IMR-90 (cell line): ENCODE data around the gene AKT3. TPM values are rescaled to one million over a fixed set of nuclear protein-coding genes. Genes with fewer than 3 reads are reported as not detected.

Experiments used
- ATAC-seq: fragments of 200-7000 bp; cut with Tn5 transposase; 2 replicates; pipeline ENCODE4 v1.9.1; 2020; ENCODE audit warnings: low read depth, mild to moderate bottlenecking, moderate library complexity
- BruUV-seq: library from RNA; stranded (reverse); fragments of 400-500 nt; replicated peaks from 2 replicates; lab custom pipeline; 2021; lab: Mats Ljungman, UMichigan
- CTCF ChIA-PET: fragments of 300-600 bp; formaldehyde crosslinking; extraction: SDS; loops from one replicate; lab custom pipeline; 2021; ENCODE audit warnings: antibody characterized with exemption; lab: Yijun Ruan, JAX
- POLR2A ChIA-PET: fragments of 300-600 bp; sonication (Branson Sonifier 250); formaldehyde crosslinking; loops from one replicate; lab custom pipeline; 2022; ENCODE audit warnings: antibody characterized with exemption; ENCODE audit not compliant: unreplicated experiment; lab: Charles Lee
- DNase-seq: peaks from one replicate; pipeline ENCODE4 v3.0.0; 2013
- H2AFZ ChIP-seq: replicated peaks from 2 replicates; pipeline ENCODE3; 2013; ENCODE audit warnings: low read length, mild to moderate bottlenecking; ENCODE audit not compliant: poor library complexity
- H2AK5ac ChIP-seq: 2 replicates; pipeline ENCODE4 v1.6.1; 2013; ENCODE audit warnings: low read depth, low read length, inconsistent platforms
- H2AK9ac ChIP-seq: replicated peaks from 2 replicates; pipeline ENCODE3; 2013; ENCODE audit warnings: mild to moderate bottlenecking, low read depth, low read length, moderate library complexity; ENCODE audit not compliant: poor library complexity
- H2BK120ac ChIP-seq: 2 replicates; pipeline ENCODE4 v1.6.1; 2013; ENCODE audit warnings: low read depth, low read length, inconsistent platforms
- H2BK15ac ChIP-seq: 3 replicates; pipeline ENCODE4 v1.6.1; 2013; ENCODE audit warnings: low read depth, low read length, inconsistent platforms
- H2BK20ac ChIP-seq: 2 replicates; pipeline ENCODE4 v1.6.1; 2013; ENCODE audit warnings: low read depth, mild to moderate bottlenecking, inconsistent platforms, low read length, moderate library complexity
- H2BK5ac ChIP-seq: 2 replicates; pipeline ENCODE4 v1.6.1; 2013; ENCODE audit warnings: mild to moderate bottlenecking, low read depth, low read length, inconsistent platforms; ENCODE audit not compliant: poor library complexity, severe bottlenecking
- H3K14ac ChIP-seq: replicated peaks from 2 replicates; pipeline ENCODE4 v1.6.1; 2013; ENCODE audit warnings: low read depth, low read length, inconsistent platforms
- H3K18ac ChIP-seq: 2 replicates; pipeline ENCODE4 v1.6.1; 2013; ENCODE audit warnings: low read depth, low read length, control low read depth
- H3K23ac ChIP-seq: 2 replicates; pipeline ENCODE4 v1.6.1; 2013; ENCODE audit warnings: low read depth, low read length, inconsistent platforms
- H3K27ac ChIP-seq: 2 replicates; pipeline ENCODE4 v1.5.1; 2013; ENCODE audit warnings: mild to moderate bottlenecking, control low read depth, low read length; ENCODE audit not compliant: insufficient read depth
- H3K27me3 ChIP-seq: 2 replicates; pipeline ENCODE4 v1.6.1; 2013; ENCODE audit warnings: low read length; ENCODE audit not compliant: control insufficient read depth, insufficient read depth
- H3K36me3 ChIP-seq: 2 replicates; pipeline ENCODE4 v1.6.1; 2013; ENCODE audit warnings: low read length, mixed read lengths; ENCODE audit not compliant: control insufficient read depth, insufficient read depth
- H3K4ac ChIP-seq: 2 replicates; pipeline ENCODE4 v1.6.1; 2013; ENCODE audit warnings: low read depth, low read length, inconsistent platforms
- H3K4me1 ChIP-seq: 2 replicates; pipeline ENCODE4 v1.6.1; 2013; ENCODE audit warnings: low read length, mixed read lengths; ENCODE audit not compliant: control insufficient read depth, insufficient read depth
- H3K4me2 ChIP-seq: 2 replicates; pipeline ENCODE4 v1.6.1; 2013; ENCODE audit warnings: low read depth, mild to moderate bottlenecking, control low read depth, low read length, moderate library complexity
- H3K4me3 ChIP-seq: 2 replicates; pipeline ENCODE4 v1.5.1; 2013; ENCODE audit warnings: low read depth, mild to moderate bottlenecking, control low read depth, low read length, moderate library complexity; ENCODE audit not compliant: insufficient read depth
- H3K56ac ChIP-seq: 2 replicates; pipeline ENCODE4 v1.6.1; 2013; ENCODE audit warnings: low read length, inconsistent platforms; ENCODE audit not compliant: insufficient read depth; ENCODE audit errors: extremely low read depth
- H3K79me1 ChIP-seq, 2 experiments: 2 replicates each; pipeline ENCODE4 v1.6.1; 2013; ENCODE audit warnings: low read length in 2 of 2, inconsistent platforms in 1 of 2, low read depth in 1 of 2
- H3K9ac ChIP-seq: 2 replicates; pipeline ENCODE4 v1.6.1; 2013; ENCODE audit warnings: low read depth, low read length, control low read depth
- H3K9me1 ChIP-seq: 2 replicates; pipeline ENCODE4 v1.6.1; 2013; ENCODE audit warnings: low read length, inconsistent platforms; ENCODE audit not compliant: insufficient read depth
- H3K9me3 ChIP-seq: 2 replicates; pipeline ENCODE4 v1.6.1; 2013; ENCODE audit warnings: low read length; ENCODE audit not compliant: control insufficient read depth, insufficient read depth
- H4K20me1 ChIP-seq: 2 replicates; pipeline ENCODE4 v1.6.1; 2013; ENCODE audit warnings: low read length, inconsistent platforms; ENCODE audit not compliant: insufficient read depth
- H4K5ac ChIP-seq: 2 replicates; pipeline ENCODE4 v1.6.1; 2013; ENCODE audit warnings: mild to moderate bottlenecking, low read depth, low read length, control low read depth
- H4K8ac ChIP-seq, 2 experiments: 2 replicates each; pipeline ENCODE4 v1.6.1; 2013; ENCODE audit warnings: low read depth in 2 of 2, low read length in 2 of 2, control low read depth in 1 of 2, inconsistent platforms in 1 of 2
- H4K91ac ChIP-seq: 2 replicates; pipeline ENCODE4 v1.6.1; 2013; ENCODE audit warnings: low read depth, low read length, inconsistent platforms; ENCODE audit not compliant: insufficient read depth
- BHLHE40 ChIP-seq: fragments of 150-350 bp; IDR thresholded peaks from 2 replicates; pipeline ENCODE4 v1.6.1; 2016; ENCODE audit warnings: mild to moderate bottlenecking, low read depth, low read length
- CEBPB ChIP-seq: IDR thresholded peaks from 2 replicates; pipeline ENCODE4 v1.6.1; 2012; ENCODE audit warnings: low read depth, low read length, improper control_type of control experiment
- MAFK ChIP-seq: IDR thresholded peaks from 2 replicates; pipeline ENCODE4 v1.6.1; 2012; ENCODE audit warnings: low read depth, low read length, improper control_type of control experiment
- RAD21 ChIP-seq: IDR thresholded peaks from 2 replicates; pipeline ENCODE4 v1.6.1; 2012; ENCODE audit warnings: low read length, improper control_type of control experiment
- SMC3 ChIP-seq: fragments of 150-350 bp; IDR thresholded peaks from 2 replicates; pipeline ENCODE4 v1.6.1; 2016; ENCODE audit warnings: low read depth, mild to moderate bottlenecking, antibody characterized with exemption, low read length, moderate library complexity
- WGBS, 2 experiments: methylation state at CpG; one replicate each; pipeline versions ENCODE4 v1.1.5 to v1.1.7; 2013; ENCODE audit warnings: missing lambda C conversion rate in 2 of 2; ENCODE audit not compliant: insufficient read length in 1 of 2; ENCODE audit errors: extremely low coverage in 2 of 2; 5-methylcytosine and 5-hydroxymethylcytosine counted together
- dilution Hi-C: fragments of 300-500 bp; cut with HindIII; formaldehyde crosslinking; loops from one replicate; pipeline ENCODE4 v1.14.3; 2018; ENCODE audit warnings: low sequenced_read_pairs; ENCODE audit not compliant: unreplicated experiment
- in situ Hi-C: fragments of 300-500 bp; cut with MboI; formaldehyde crosslinking; loops from 3 replicates; pipeline ENCODE4 v1.14.3; 2019; ENCODE audit warnings: low sequenced_read_pairs, inconsistent platforms, mixed read lengths
- intact Hi-C: fragments of 100-400 bp; cut with micrococcal nuclease; formaldehyde crosslinking; loops from 2 replicates; pipeline ENCODE4 v1.10.0; 2022
- polyA plus RNA-seq, 3 experiments: library from polyadenylated mRNA; depleted of rRNA; stranded (reverse); fragments of >200 nt; gene quantifications; 2 replicates each; pipeline ENCODE4 v1.2.3, GENCODE V29; 2012; ENCODE audit warnings: low replicate concordance in 1 of 3
- total RNA-seq: library from RNA; depleted of rRNA; stranded (reverse); fragments of >200 nt; gene quantifications from 2 replicates; pipeline ENCODE4 v1.2.3, GENCODE V29; 2012
- TF ChIP-seq, protein P1 (sequence below): fragments of 150-350 bp; IDR thresholded peaks from 2 replicates; pipeline ENCODE4 v1.6.1; 2016; ENCODE audit warnings: low read depth, mild to moderate bottlenecking, low read length, moderate library complexity, borderline replicate concordance
- TF ChIP-seq, protein P2 (sequence below): conservative IDR thresholded peaks from 2 replicates; pipeline ENCODE4 v1.5.1; 2012; ENCODE audit warnings: mild to moderate bottlenecking, low read depth, low read length, improper control_type of control experiment

The AKT3 gene
- total and polyA plus RNA-seq, 2 of the 4 experiments (the other 2 are of a cell fraction): 15.2 to 19.4 TPM

DNA sequence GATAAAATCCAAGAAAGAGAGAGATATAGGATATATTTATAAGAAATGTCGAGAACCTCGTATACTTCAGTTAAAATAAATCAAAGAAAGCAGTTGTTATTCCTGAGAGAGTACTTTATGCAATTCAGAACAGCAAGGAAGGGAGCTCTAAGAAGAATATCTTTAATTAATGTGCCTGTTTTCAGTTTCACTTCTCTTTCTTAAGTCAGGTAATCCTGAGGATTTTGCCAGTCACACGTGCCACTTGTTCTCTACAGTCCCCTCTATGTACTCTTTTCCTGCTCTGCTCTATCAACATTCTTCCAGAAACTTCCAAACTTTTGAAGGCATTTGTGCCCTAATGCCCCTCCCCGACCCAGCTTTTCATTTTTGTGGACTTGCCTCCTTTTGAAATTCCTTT lies 211.9 kb downstream of the AKT3 start:
- Histone ChIP-seq H2AK5ac (no peak overlapping the region), H4K8ac (no peak overlapping the region), H4K20me1 (no peaks in the 10 kb centered on the region), H3K4me2 (no peak overlapping the region), H3K9me1 (no peaks in the 10 kb centered on the region), H3K18ac (no peak overlapping the region), H2AK9ac (no peak overlapping the region), H3K79me1 (peaks cover 5 to 16% of the 10 kb centered on the region in 2 experiments; a peak in 1 of 4 replicates), H3K4ac (no peak overlapping the region), H3K14ac (no peak overlapping the region), H3K9ac (no peak overlapping the region), H3K4me3 (no peak overlapping the region), H3K36me3 (peaks cover 7% of the 10 kb centered on the region), H4K5ac (no peak overlapping the region), H3K56ac (no peak overlapping the region), H4K91ac (no peak overlapping the region), H3K23ac (no peak overlapping the region), H3K9me3 (no peaks in the 10 kb centered on the region), H3K4me1 (no peaks in the 10 kb centered on the region), H2BK5ac (no peak overlapping the region), H3K27ac (no peak overlapping the region), H3K27me3 (no peaks in the 10 kb centered on the region), H2BK120ac (no peak overlapping the region), H2BK15ac (no peak overlapping the region), H2AFZ (no peak overlapping the region), H2BK20ac (no peak overlapping the region)
- intact Hi-C loops (no loop called here), dilution Hi-C loops (no loop called here), in situ Hi-C loops (no loop called here)
- TF ChIP-seq MAFK: no peak
- no peak for TF ChIP-seq RAD21
- TF ChIP-seq SMC3: no peak
- no peak for TF ChIP-seq CEBPB
- TF ChIP-seq, protein P1, sequence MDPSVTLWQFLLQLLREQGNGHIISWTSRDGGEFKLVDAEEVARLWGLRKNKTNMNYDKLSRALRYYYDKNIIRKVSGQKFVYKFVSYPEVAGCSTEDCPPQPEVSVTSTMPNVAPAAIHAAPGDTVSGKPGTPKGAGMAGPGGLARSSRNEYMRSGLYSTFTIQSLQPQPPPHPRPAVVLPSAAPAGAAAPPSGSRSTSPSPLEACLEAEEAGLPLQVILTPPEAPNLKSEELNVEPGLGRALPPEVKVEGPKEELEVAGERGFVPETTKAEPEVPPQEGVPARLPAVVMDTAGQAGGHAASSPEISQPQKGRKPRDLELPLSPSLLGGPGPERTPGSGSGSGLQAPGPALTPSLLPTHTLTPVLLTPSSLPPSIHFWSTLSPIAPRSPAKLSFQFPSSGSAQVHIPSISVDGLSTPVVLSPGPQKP: no peak
- no peak for TF ChIP-seq BHLHE40
- TF ChIP-seq, protein P2, sequence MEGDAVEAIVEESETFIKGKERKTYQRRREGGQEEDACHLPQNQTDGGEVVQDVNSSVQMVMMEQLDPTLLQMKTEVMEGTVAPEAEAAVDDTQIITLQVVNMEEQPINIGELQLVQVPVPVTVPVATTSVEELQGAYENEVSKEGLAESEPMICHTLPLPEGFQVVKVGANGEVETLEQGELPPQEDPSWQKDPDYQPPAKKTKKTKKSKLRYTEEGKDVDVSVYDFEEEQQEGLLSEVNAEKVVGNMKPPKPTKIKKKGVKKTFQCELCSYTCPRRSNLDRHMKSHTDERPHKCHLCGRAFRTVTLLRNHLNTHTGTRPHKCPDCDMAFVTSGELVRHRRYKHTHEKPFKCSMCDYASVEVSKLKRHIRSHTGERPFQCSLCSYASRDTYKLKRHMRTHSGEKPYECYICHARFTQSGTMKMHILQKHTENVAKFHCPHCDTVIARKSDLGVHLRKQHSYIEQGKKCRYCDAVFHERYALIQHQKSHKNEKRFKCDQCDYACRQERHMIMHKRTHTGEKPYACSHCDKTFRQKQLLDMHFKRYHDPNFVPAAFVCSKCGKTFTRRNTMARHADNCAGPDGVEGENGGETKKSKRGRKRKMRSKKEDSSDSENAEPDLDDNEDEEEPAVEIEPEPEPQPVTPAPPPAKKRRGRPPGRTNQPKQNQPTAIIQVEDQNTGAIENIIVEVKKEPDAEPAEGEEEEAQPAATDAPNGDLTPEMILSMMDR: no peak
- ChIA-PET CTCF (no interaction called here), POLR2A (no interaction called here)
- no peak for DNase-seq
- ATAC-seq: no peak
- WGBS, 2 experiments: no CpG with 5 or more reads among the region's 4 CpGs
- BruUV-seq: no TSS peak
